Aorta (tissue), 5 donors: ENCODE data around the gene DGCR6L. TPM values are rescaled to one million over a fixed set of nuclear protein-coding genes. Genes with fewer than 3 reads are reported as not detected.
"Not testable (repeated sequence)": the region's sequence is repeated elsewhere in the genome, so short reads cannot be mapped to it uniquely, and the experiment has no call there.

Experiments used
- ATAC-seq: fragments of 200-7000 bp; cut with Tn5 transposase; one replicate; pipeline ENCODE4 v1.9.1; 2022; ENCODE audit warnings: moderate library complexity; ENCODE audit not compliant: low FRiP score
- DNase-seq, 2 donors: peaks; one replicate each; pipeline ENCODE4 v3.0.0-alpha.2; 2020
- H3K27ac ChIP-seq, 2 donors: one replicate each; pipeline ENCODE4 v1.5.1; 2013; ENCODE audit warnings: low read length in 2 of 2, mild to moderate bottlenecking in 2 of 2, moderate library complexity in 2 of 2, control low read depth in 1 of 2, inconsistent platforms in 1 of 2, low read depth in 1 of 2
- H3K27me3 ChIP-seq, 2 donors: one replicate each; pipeline ENCODE4 v1.6.1; 2013; ENCODE audit warnings: control low read depth in 1 of 2, low read length in 1 of 2, mild to moderate bottlenecking in 1 of 2, moderate library complexity in 1 of 2; ENCODE audit not compliant: insufficient read depth in 2 of 2, control insufficient read depth in 1 of 2
- H3K36me3 ChIP-seq, 2 donors: one replicate each; pipeline ENCODE4 v1.6.1; 2013; ENCODE audit warnings: control low read depth in 1 of 2, low read length in 1 of 2, mild to moderate bottlenecking in 1 of 2; ENCODE audit not compliant: insufficient read depth in 2 of 2, control insufficient read depth in 1 of 2
- H3K4me1 ChIP-seq, 2 donors: one replicate each; pipeline ENCODE4 v1.6.1; 2013; ENCODE audit warnings: low read length in 2 of 2, control low read depth in 1 of 2, mild to moderate bottlenecking in 1 of 2, moderate library complexity in 1 of 2; ENCODE audit not compliant: insufficient read depth in 2 of 2, control insufficient read depth in 1 of 2
- H3K4me3 ChIP-seq, 2 donors: one replicate each; pipeline ENCODE4 v1.5.1; 2013; ENCODE audit warnings: low read length in 2 of 2, control low read depth in 1 of 2, mild to moderate bottlenecking in 1 of 2
- H3K9me3 ChIP-seq: one replicate; pipeline ENCODE4 v1.6.1; 2013; ENCODE audit warnings: mild to moderate bottlenecking, low read length; ENCODE audit not compliant: control insufficient read depth
- WGBS, 2 donors: extraction: QIAGEN DNeasy Blood & Tissue Kit; methylation state at CpG; one replicate each; pipeline ENCODE4 v1.1.7; 2013; 5-methylcytosine and 5-hydroxymethylcytosine counted together
- intact Hi-C, 2 donors: fragments of 100-400 bp; cut with DNase I; formaldehyde crosslinking; loops; one replicate each; pipeline versions ENCODE4 v1.14.2 to v1.15.0; 2022
- polyA plus RNA-seq, 2 donors: library from polyadenylated mRNA; stranded (reverse); fragments of 200-250 nt; gene quantifications; one replicate each; pipeline ENCODE4 v1.2.3, GENCODE V29; 2013
- total RNA-seq, 2 donors: library from RNA; stranded (reverse); fragmentation: NEBNext Ultra II Directional; extraction: Animal tissue kit (Norgen Biotek cat#: 25700); gene quantifications; one replicate each; pipeline ENCODE4 v1.2.1, GENCODE V29; 2021
- donor health status: healthy with polysubstance abuse.
- donor health status: Bipolar disorder and iron deficiency.
- donor health status: DM: no; HTN: no; CAD: no.
- donor health status: DM: no; HTN: no; CAD: no.
- donor health status: DM: yes; HTN: yes; CAD: no.

DGCR6L gene
- total and polyA plus RNA-seq, 4 donors, result 24.1 to 73.5 (median 51.1) TPM

- peak; percentile 36 to 70 for DNase-seq
- H3K27me3 ChIP-seq, H3K4me3 ChIP-seq, H3K4me1 ChIP-seq, ATAC-seq, H3K36me3 ChIP-seq, H3K27ac ChIP-seq, intact Hi-C loops, H3K9me3 ChIP-seq: not testable (repeated sequence)
- 91% methylated on average over 14 of the region's 14 CpGs for WGBS, 2 donors
Measured at GRCh38 chr22:20307448-20308447, 12.1 kb downstream of the DGCR6L start.

GRCh38 chr22:20306646-20307447 lies 13.0 kb downstream of the DGCR6L start:
- H3K27ac ChIP-seq, ATAC-seq, H3K4me1 ChIP-seq, H3K9me3 ChIP-seq, intact Hi-C loops, H3K36me3 ChIP-seq, H3K27me3 ChIP-seq, H3K4me3 ChIP-seq: not testable (repeated sequence)
- WGBS, 2 donors, result 87 to 90% methylated on average over 20 to 21 of the region's 21 CpGs
- peak; percentile 33 to 67 for DNase-seq

- H3K4me1 ChIP-seq, result no peaks in the 10 kb centered on the region
- intact Hi-C loops, result no loop called here
- no peaks in the 10 kb centered on the region for H3K27me3 ChIP-seq
- peak; percentile 38 to 65 for DNase-seq
- no peak overlapping the region for H3K4me3 ChIP-seq
- no peaks in the 10 kb centered on the region for H3K9me3 ChIP-seq
- no peak for ATAC-seq
- no peaks in the 10 kb centered on the region for H3K36me3 ChIP-seq
- no peak overlapping the region for H3K27ac ChIP-seq
- 82 to 83% methylated on average over 21 of the region's 21 CpGs for WGBS, 2 donors
Measured at GRCh38 chr22:20305894-20306645, 13.8 kb downstream of the DGCR6L start.

DNA sequence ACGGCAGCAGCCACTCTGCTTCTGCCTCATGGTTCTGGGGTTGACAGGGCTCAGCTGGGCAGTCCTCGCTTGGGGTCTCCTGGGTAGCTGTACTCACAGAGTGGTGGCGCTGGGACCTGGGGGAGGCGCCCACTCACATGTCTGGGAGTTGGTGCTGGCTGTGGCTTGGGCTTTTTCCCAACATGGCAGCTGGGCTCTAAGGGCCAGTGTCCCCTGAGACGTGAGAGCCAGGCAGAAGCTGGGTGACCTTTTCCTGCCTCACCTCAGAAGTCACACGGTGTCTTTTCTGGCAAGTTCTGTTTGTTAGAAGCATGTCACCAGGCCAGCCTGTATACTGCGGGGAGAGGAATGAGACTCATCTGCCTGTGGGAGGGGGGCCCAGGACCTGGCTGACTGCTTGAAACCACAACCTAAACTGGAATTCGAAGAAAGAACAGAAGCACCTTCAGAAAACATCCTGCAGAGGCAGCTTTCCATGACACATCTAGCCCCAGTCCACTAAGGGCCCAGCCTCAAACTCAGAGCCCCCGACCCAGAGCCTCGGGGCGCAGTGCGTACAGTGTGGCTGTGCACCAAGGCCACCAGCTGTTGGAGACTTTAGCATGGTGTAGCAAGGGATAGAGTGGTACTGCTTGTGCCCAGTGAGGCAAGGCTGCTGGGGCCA lies 14.5 kb downstream of the DGCR6L start:
- H3K27me3 ChIP-seq, H3K36me3 ChIP-seq, H3K27ac ChIP-seq, intact Hi-C loops, H3K4me3 ChIP-seq, ATAC-seq, H3K4me1 ChIP-seq, H3K9me3 ChIP-seq: not testable (repeated sequence)
- DNase-seq, result peak in 1 of 2 donors; percentile 8
- WGBS, 2 donors, result 89% methylated on average over 12 of the region's 12 CpGs

DNA sequence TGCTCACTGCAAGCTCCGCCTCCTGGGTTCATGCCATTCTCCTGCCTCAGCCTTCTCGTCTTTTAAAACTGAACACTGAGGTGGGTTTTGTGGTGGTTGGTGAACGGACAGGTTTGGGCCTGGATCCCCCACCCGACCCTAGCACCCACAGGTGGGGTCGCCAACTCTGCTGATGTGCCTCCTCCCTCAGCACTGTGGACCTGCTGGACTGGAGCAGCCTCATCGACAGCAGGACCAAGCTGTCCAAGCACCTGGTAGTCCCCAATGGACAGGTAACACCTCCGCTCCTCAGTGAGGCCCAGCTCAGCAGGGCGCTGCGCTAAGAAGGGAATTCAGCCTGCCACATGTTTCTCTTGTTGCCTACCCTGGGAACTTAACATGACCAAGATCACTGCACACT lies 15.2 kb downstream of the DGCR6L start:
- ATAC-seq (no peak), DNase-seq (no peak)
- Histone ChIP-seq H3K4me1 (no peaks in the 10 kb centered on the region), H3K9me3 (no peaks in the 10 kb centered on the region), H3K36me3 (no peaks in the 10 kb centered on the region), H3K27me3 (no peaks in the 10 kb centered on the region), H3K4me3 (no peak overlapping the region), H3K27ac (no peak overlapping the region)
- WGBS, 2 donors, result 84 to 87% methylated on average over 9 of the region's 9 CpGs
- intact Hi-C loops, result no loop called here

GRCh38 chr22:20303229-20303534 lies 16.7 kb downstream of the DGCR6L start:
- 71 to 72% methylated on average over 7 of the region's 7 CpGs for WGBS, 2 donors
- DNase-seq, H3K27me3 ChIP-seq, H3K36me3 ChIP-seq, H3K9me3 ChIP-seq, intact Hi-C loops, H3K4me1 ChIP-seq, ATAC-seq, H3K27ac ChIP-seq, H3K4me3 ChIP-seq: not testable (repeated sequence)

DNA sequence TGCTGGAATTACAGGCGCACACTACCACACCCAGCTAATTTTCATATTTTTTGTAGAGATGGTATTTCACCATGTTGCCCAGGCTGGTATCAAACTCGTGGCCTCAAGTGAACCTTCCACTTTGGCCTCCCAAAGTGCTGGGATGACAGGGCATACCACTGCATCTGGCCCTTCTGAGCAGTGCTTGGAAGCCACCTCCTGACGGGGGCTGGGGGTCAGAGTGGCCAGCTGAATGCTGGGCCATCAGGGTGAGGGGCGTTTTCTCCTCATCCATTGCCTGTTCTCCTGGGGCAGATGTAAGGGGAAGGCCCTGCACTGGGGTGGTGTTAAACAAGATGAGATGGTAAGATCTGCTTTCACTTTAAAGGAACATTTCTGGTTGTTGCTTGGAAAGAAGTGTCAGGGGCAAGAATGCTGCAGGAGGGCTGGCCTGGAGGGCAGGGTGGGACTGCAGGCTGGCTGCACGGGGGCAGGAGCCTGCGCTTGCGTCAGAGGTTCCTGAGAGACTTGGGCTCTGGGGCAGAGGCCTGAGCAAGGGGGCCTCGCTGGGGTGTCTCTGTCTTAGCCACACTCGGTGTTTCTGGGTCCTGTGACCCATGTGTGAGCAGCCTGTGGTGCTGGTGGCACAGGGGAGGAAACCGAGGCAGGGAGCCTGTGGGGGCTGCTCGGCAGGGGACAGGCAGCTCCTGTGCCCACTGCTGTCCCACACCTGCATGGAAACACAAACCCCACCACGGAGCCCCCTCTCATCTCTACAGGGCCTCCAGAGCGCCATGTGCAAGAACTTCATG lies 17.2 kb downstream of the DGCR6L start:
- ATAC-seq (no peak), DNase-seq (no peak)
- Histone ChIP-seq H3K36me3 (no peaks in the 10 kb centered on the region), H3K27ac (no peak overlapping the region), H3K4me1 (no peaks in the 10 kb centered on the region), H3K9me3 (no peaks in the 10 kb centered on the region), H3K27me3 (no peaks in the 10 kb centered on the region), H3K4me3 (no peak overlapping the region)
- 87 to 89% methylated on average over 13 of the region's 13 CpGs for WGBS, 2 donors
- intact Hi-C loops, result no loop called here
